Body of pancreas (tissue), 4 donors: ENCODE data around the gene CCNA1.

Experiments
- CTCF ChIP-seq, 7 experiments: fragments of 450-650 bp in 4 of 7; fragments of 200-600 bp in 3 of 7; sonication (generic) in 3 of 7; IDR thresholded peaks; one replicate each; pipeline ENCODE4 v1.5.1; 2016 to 2019; ENCODE audit warnings: antibody characterized with exemption in 7 of 7
- POLR2A ChIP-seq, 3 donors: fragments of 450-650 bp; IDR thresholded peaks; one replicate each; pipeline ENCODE4 v1.6.1; 2016; ENCODE audit warnings: antibody characterized with exemption in 3 of 3, mild to moderate bottlenecking in 2 of 3

- no peak for TF ChIP-seq POLR2A (IDR thresholded peaks at IDR 0.05)
- no peak for TF ChIP-seq CTCF (IDR thresholded peaks at IDR 0.05)
These were observed 4.5 kb downstream of the CCNA1 start for GRCh38 chr13:36436811-36437210.
